Glomerular visceral epithelial cell (primary cell): ENCODE results near the gene PPM1A.
A peak's percentile ranks its signal among the peaks of the same experiment; 100 is the strongest.

Experiments used
- DNase-seq: peaks from one replicate; pipeline ENCODE4 v3.0.0-alpha.2; 2016; ENCODE audit errors: extremely low spot score

The PPM1A gene

DNA sequence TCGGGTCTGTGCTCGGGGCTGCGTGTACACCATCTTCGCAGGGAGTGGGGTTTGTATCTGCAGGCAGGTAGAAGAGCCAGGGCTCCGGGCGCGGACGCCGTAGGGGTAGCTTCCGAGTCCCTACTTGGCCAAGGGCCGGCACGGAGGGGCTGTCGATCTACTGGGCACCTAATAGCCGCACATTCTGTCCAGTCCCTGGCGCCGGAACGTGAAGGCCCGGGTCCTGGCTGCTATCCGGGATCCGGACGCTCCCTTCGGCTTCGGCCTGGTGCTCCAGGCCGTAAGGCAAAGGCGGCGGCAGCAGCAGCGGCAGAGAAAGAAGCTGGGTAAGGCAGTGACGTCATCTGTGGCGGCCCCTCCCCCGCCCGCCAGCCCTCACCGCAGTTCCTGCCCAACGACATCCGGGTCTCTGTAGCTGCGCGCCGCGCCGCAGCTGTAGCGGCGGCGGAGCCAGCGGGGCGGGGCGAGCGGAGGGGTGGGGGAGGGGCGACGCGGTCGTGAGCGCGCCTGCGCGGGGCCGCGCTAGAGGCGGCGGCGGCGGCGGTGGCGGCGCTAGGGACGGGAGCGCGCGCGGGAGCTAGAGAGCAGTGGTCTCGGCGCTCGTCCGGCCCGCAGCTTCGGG, at the start of gene PPM1A:
PPM1A (plus strand) TSS at position 525 of the 622 bp plus-strand sequence. CDS start 33,483 bp downstream, outside the sequence.
- peak; percentile 97 for DNase-seq

- no peak for DNase-seq
Observed at GRCh38 chr14:60199321-60199720, 49.7 kb upstream of the PPM1A start.

DNA sequence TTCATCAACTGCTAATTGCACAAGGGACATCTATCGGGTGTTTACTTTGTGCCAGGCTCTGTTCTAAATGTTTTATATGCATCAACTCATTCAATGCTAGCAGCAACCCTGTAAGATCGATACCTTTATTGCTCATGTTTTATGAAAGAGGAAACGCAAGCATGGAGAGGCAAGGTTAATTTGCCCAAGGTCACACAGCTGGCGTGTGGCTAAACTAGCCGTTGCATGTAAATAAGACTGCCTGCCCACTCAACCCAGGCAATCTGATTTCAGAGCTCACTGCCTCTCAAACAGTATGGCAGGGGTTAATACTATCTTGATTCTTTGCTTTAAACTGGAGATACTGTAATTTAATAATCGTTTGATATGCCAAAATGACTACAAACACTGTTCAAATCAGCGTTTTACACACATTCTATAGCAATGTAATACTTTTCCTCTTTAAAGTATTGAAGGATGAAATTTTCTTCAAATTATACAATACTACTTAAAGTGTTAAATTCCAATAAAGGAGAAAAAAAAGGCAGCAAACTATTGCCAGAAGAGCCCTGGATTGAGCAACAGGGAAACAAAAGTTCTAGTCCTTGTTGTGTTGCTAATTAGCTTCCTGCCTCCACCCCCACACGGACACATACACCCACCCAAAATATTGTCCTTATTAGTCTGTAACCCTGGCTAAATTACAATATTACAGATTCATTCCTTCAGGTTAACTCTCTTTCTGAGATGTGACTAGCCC, 44.7 kb upstream of the PPM1A start:
- DNase-seq, result no peak

GRCh38 chr14:60204843-60205774, 43.9 kb upstream of the PPM1A start:
- no peak for DNase-seq

DNA sequence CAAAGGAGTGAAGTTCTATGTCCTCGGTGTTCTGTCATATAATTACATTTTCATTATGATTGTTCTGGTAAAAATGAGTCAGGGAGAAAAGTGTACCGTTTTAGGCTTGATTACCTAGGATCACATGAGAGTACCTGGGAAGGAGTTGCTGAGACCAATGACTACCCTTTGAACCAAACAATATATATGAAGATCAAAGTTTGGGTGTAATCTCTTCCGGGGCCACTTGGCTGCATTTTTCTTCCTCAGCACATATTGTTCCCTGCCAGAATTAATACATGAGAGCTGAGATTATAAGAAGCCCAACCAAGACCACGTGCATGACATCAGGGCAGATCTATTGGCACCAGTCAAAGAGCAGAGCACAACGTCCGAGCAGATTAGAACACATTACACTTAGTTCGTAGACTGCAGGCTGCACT, 42.8 kb upstream of the PPM1A start:
- no peak for DNase-seq

DNA sequence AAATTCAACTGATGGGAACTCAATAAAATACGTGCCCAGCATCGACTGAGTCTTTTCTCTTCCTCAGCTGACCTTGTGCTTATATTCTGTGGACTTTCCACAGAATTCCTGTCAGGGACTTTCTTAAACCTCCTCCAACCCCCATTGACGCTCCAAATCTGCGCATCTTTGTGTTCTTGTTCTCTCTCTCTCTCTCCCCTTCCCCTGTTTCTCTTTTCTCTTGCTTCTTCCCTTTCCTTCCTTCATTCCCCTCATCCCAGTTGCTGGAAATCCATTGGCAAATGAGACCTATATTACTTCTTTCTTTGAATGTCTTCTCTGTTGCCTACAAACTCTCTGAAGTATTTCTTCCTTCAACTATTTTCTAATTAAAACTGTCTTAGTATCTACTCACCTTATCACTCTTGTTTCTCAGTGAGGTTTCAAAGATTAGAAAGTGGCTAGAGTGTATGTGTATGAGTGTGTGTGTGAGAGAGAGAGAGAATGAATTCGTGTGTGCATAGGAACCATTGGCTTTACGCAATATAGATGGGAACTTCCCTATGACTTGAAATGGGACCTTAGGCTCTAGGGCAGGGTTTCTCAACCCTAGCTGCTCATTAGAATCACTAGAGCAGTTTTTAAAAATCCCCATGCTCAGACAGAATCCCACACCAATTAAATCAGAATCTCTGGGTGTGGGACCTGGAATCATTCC, 42.0 kb upstream of the PPM1A start:
- DNase-seq, result no peak

- no peak for DNase-seq
Observed at GRCh38 chr14:60210703-60211102, 38.3 kb upstream of the PPM1A start.

DNA sequence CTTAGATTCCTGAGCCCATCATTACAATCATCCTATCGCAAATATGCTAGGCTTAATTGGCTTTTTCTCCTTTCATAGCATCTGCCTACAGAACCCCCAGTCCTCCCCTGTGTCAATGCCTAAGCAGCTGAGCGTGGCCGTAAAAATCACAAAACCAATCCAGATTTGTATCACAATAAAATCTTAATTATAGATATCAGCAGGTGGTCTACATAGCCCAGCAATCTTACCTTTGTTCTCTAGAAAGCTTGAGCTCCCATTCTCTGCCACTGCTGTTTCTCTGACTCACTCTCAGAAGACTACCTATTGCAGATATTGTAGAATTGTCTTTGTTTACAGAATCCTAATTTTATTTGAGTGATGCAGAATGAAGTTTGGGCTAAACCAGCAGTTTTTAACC, 37.9 kb upstream of the PPM1A start:
- no peak for DNase-seq

DNA sequence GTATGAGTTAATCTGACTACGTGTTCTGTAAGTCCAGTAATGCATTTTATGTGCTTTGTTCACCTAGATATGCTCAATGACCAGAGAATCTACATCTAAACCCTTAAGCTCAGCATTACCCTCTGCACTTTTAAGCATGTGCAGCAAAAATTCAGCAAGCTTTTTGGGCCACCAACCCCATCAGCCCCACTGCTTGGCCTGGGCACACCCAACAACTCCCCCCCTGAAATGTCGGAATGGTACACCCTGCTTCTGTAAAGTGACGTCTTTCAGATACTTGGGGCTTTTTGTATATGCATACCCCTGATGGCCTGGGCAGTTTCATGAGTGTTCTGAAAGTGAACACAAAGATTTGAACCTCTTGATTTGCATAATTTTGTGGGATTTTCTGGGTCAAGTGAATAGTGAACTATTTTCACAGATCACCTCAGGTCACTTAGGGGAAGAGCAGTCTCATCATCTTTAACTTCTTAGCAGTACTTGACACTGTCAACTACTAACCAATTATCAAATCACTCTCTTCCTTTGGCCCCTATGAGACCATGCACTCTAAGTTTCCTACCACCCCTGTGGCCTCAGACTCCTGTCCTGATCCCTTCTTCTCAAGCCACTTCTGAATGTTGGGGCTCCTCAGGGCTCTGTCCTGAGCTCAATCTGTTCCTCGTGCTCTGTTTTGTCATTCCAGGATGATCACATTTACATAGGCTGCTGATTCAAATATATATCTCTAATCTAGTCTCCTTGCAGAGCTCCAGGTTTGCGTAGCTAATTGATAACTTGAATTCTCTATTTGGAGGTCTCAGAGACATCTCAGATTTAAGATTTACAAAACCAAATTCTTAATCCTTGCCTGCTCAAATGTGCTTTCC, 36.3 kb upstream of the PPM1A start:
- no peak for DNase-seq

DNA sequence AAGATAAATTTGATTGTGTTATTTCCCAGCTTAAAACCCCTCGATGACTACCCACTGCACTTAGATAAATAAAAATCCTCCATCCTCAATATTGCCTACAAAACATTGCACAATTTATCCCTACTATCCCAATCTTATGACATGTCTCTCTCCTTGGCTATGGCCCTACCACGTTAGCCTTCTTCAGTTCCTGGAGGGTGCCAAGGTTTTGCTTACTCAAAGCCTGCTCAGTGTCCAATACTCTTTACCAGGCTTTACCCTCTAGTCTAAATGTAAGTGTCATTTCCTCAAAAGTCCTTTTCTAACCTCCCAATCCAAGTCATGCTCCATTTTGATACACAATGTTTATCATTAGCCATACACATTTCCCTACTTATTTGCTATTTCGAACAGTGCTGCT, 35.0 kb upstream of the PPM1A start:
- no peak for DNase-seq

- no peak for DNase-seq
Observed at GRCh38 chr14:60214415-60215126, 34.5 kb upstream of the PPM1A start.

- DNase-seq, result no peak
Observed at GRCh38 chr14:60215127-60215444, 33.9 kb upstream of the PPM1A start.

- no peak for DNase-seq
Observed at GRCh38 chr14:60215520-60216420, 33.3 kb upstream of the PPM1A start.

- no peak for DNase-seq
Observed at GRCh38 chr14:60217713-60218112, 31.3 kb upstream of the PPM1A start.

- DNase-seq, result no peak
Observed at GRCh38 chr14:60220084-60220483, 28.9 kb upstream of the PPM1A start.

GRCh38 chr14:60220917-60221316, 28.1 kb upstream of the PPM1A start:
- DNase-seq, result no peak

GRCh38 chr14:60221457-60221856, 27.6 kb upstream of the PPM1A start:
- no peak for DNase-seq

GRCh38 chr14:60222820-60223219, 26.2 kb upstream of the PPM1A start:
- DNase-seq, result no peak

- no peak for DNase-seq
Observed at GRCh38 chr14:60225265-60225664, 23.8 kb upstream of the PPM1A start.
